ENCODE data around the gene ZC3HAV1L.

- TF ChIP-seq FOXK2 (IDR thresholded peaks at IDR 0.05) (no peak), ARNT (IDR thresholded peaks at IDR 0.05) (no peak), TARDBP (IDR thresholded peaks at IDR 0.05) (no peak), LEF1 (IDR thresholded peaks at IDR 0.05; ENCODE audit: borderline replicate concordance) (no peak), ELF4 (IDR thresholded peaks at IDR 0.05) (no peak)
Observed at GRCh38 chr7:138987686-138988085, 48.2 kb downstream of the ZC3HAV1L start.
